Suppressor macrophage treated with lipopolysaccharide for 4 hours (primary cell): ENCODE data around the gene ZIC4.

Source experiments
- DNase-seq: peaks from one replicate; pipeline ENCODE4 v3.0.0-alpha.2; 2020

Gene ZIC4

DNA sequence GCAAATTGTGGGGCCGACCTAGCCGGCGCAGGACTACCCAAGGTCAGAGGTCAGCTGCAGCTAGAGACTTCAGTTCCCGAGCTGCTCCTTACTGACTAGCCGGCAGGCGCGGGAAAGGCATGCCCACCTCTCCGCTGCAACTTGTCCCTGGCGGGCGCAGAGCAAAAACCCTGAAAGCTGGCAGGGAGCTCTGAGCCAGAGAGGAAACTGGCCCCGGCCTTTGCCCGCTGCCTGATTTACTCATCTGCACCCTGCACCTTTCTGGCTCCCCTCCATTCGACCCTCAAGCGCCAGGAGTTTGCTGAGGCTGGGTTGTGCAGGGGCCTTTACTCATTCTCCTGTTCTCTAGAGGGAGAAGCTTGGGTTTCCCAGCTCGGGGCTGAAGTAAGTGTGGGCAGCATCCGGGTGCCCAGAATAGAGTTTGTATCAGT lies 1.5 kb downstream of the ZIC4 start:
- no peak for DNase-seq

DNA sequence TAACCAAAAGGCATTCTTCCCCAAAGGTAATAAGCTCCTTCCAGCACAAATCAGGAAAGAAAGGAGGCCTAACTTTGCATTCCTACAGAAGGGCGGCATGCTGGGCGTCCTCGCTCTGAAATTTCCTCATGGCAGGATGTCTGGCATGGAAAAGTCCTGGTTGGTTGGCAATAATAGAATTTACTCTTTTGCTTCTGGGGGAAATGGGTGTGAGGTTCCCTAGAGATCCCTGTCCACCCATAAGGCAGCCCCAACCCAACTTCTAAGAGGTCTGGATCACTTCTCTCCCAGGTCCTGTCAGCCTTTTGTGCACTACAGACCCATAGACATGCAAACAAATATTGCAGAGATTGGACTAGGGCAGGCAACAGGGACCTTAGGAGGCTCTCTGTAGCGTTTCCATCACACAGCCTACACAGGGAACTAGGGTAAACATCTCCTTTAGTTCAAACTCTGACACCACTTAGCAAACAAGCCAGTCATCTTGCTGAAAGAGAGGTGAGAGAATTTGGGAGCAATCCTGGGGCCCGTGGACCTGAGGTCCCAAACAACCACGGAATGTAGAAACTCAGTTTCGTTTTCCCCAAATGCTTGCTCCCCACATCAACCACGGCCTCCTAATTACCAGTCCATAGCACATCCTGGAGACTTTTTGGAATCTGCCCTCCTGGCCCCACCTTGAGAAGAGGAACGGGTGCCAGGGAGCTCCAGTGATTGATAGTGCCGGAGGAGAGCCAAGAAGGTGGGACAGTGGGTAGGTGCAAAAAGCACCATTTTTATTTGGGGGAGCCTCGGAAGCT lies 2.1 kb downstream of the ZIC4 start:
- DNase-seq = no peak

DNA sequence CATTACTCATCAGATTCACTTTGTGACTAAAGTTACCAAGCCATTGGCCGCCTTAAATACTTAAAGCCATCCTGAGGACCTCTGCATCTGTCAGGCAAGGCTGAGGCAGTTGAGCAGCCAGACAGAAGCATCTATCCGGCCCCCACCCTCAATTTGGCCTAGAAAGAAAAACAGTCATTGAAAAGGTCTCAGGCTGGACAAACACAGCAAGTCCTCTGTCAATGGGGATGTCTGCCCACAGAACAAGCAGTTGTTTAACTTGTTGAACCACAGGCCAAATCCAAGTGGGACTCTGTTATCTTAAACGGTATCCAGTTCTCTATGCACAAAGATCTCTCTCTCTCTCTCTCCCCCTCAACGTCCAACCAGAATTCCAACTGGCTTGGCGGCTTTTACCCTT lies 2.8 kb downstream of the ZIC4 start:
- DNase-seq = no peak

DNA sequence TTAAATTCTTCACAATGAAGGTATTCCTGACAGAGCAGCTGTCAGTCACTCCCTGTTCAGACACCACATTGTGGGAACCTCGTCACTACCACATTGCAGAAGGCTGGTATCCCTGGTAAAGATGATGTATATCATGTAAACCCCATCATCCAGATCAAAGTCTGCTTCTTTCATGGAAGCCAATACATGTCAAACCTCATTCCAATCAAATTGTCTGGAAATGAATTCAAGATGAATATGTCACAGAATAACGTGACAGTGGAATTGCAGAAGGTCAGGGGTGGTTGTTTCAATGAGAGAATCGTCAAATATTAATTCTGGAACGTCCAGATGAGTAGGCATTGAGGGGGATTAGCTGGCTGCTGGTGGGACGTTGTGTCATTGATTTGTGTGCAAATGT lies 4.2 kb downstream of the ZIC4 start:
- no peak for DNase-seq

DNA sequence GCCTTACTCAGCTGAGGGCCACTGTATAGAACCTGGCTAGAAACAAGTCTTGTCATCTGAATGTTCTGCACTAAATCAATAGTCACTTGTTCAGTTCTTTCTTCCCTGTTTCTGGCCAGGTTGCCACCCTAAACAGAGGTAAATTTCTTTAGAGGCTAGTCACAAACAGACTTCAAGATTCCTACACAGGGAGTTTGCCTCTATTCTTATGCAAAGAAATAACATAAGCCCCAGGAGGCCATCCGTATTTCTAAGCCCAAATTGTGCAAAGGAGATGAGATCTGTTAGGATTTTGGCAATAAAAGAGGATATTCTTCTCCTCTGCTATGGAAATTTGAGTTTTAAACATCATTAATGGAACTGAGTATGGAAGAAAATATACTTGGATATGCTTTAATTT lies 4.9 kb downstream of the ZIC4 start:
- DNase-seq = no peak

DNA sequence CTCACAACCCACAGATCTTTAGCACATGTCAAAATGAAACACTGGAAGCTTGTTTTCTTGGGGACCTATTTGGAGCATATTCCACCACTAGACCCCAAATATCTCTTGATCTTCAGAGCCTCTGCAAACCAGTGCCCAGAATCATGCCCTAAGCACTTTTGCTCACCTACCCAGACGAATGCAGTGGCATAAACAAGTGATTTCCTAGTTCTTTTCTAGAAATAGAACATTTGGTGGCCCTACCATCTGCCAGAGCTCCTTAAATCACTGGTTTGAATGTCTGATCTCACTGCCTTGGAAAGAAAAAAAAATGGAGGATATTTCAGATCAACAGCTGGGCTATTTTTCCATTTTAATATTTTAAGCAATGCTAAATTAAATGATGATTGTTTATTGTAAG lies 5.3 kb downstream of the ZIC4 start:
- DNase-seq = no peak

DNA sequence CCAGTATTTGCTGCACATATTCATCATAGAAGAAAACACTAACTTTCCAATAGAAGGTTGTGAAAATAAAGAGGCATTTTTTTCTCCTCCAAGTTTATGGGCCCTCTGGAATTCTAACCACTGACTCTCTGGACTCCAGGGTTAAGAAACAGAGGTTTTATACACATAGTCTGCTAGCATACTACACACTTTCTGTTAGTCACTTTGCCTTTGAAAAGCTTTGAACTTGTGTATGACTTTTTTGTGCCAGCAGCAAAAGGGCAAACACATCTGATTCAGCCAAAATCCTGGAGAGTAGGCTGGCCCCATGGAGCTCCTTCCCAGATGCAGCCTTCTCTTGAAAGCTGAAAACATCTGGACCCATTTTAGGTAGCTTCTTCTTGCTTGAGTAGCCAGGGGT lies 6.2 kb downstream of the ZIC4 start:
- no peak for DNase-seq

DNA sequence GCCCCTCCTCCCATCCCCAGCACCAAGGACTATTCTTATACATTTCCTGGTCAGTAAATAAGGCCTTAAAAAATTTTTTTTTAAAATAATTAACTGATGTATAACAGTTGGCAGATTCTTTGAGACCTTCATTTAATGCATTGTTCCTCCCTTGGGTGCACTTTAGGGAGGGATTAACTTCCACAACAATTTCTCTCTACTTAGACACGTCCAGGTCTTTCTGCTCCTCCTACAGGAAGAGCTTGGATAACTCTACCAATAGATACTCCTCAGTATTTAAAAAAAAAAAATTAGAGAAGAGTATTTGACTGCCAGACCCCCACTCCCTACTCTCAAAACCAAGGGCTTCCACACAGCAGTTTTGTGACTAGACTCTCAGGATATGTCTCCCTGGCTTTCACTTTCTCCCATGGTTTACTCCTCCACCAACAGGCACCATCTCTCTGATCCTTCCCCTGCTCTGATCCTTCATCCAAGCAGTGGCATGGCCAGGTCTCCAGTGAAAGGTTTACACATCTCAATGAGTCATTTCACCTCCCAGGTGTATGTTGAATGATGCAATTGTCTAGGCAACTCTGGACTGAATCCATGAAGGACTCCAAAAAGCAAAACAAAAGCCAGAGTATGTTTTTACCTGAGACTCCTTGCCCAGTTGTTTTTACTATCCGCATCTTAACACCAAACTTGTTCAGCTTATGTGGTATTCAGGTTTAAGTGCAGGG lies 7.4 kb downstream of the ZIC4 start:
- DNase-seq = no peak

DNA sequence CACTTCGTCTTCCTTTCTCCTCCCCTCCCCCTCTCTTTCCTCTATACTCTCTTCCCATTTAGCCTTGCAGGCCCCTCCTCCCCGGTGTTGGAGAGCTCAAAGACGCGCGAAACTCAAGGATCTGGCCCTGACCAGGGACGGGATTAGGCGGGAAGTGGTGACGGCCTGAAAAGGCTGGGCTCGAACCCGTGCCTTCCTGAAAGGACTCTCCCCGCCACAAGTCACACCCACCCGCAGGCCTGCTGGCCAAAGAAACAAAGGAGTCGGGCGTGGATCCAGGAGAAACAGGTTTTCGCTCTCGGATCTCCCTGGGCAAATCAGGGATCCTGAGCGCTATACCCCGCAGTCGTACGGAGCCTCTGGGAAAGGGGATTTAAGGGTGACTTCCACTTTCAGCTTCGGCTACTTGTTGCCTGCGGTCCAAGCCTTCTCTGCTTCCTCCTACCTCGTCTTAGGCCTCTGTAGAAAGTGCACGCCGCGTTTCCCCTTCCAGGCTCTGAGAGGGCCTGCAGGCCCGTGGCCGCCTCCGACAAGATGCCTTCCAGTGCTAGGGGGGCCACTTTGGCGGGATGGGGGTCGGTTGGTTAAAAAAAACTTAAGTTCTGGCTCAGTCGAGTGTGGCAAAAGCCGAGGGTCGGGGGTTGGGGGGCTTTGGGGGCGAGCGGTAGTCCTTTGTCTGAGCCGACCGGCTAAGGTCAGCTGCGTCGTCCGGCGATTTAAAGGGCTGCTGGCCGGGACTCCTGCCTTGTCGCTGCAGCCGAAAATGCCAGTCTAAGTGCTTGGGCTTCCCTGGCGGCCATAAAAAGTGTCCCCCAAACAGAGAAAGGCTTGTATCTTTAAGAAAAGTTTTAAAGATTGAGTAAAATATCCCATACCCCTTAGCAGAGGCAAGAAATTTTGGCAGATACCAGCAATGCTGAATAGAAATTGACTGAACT lies 8.2 kb downstream of the ZIC4 start:
- DNase-seq = no peak

DNA sequence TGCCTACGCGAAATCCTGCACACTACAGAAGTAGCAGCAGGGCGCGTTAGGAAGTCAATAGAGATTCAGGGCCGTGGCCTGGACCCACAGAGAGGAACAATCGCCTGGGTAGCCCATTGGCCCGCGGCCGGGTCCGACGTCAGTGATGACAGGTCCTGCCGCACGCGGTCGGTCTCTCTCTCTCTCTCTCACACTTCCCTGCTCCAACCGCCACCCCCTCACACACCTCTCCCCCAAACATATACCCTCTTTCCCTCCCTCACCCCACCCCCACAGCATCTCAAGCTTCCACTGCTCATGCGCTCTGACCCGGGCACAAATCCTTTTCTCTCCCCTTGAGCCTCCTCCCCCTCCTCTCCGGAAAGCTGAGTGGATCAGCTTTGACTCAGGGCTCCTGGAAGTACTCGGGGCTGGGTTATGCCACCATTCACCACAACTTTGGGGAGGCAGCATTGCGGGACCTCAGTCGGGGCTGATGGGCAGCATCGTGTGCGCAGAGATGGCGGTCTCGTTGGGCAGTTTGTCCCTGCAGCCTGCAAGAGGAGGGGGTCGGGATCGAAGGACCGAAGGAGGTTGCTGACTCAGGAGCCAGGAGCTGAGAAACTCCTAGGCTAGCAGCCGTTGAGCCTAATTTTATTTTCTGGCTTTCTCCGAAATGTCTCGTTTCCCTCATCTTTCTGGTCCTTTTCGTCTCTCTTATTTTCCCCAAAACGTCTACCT lies 9.0 kb downstream of the ZIC4 start:
- no peak for DNase-seq

DNA sequence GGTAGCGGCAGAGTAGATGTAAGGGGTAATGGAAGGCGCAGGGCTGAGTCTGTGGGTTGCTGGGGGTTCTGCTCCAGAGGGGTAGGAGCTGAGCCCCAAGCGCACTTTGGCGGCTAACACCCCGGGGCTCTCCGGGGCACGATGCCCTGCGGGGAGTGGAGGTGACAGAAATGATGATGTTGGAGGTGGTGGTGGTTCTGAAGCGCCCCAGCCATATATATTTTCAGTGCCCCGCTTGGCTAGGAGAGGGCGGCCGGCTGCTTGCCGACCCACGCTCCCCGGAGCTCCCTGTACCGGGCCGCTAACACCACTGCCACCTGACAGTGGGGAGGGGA lies 9.7 kb downstream of the ZIC4 start:
- no peak for DNase-seq

DNA sequence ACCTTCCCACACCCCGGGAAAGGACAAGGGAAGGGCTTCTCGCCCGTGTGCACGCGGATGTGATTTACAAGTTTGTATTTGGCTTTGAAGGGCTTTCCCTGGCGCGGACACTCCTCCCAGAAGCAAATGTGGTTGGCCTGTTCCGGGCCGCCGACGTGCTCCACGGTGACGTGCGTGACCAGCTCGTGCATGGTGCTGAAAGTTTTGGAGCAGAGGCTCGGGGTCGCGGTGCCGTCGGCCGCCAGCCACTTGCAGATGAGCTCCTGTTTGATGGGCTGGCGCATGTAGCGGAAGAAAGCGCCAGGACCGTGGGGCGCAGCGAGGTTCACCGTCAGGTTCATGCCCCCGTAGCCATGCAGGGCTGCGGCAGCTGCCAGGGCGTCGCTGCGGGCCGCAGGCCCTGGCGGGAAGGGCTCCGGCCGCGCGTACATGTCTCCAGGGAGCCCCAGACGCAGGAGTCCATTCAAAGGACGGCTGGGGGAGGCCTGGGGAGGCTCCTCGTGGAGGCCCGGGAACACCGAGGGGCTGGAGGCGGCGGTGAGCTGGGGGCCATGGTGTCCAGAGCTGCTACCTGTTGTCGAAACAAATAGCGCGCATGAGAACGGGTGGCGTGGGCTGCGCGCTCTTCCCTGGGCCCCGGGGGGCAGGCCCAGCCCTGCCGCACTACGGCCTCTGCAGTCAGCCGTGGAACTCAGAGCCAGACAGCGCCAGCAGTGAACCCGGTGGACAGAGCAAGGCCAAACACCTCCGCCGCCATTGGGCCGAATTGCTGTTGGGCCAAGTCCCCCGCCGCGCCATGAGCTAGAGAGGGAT lies 10.2 kb downstream of the ZIC4 start:
- DNase-seq = no peak

DNA sequence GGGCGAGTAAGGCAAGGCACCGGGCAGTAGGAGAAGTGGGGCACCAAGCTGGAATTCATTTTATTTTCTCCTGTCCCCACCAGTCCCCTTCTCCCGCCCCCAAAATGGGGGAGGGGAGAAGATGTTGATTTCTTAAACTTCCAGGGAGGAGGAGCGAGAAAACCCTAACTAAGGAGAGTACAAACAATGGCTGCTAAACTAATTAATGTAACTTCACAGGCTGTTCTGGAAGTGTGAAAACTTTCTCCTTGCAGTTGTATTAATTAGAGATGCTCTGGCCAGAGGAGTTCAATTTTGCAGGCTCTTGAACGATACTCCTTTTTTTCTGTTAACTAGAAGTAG lies 11.5 kb downstream of the ZIC4 start:
- no peak for DNase-seq

DNA sequence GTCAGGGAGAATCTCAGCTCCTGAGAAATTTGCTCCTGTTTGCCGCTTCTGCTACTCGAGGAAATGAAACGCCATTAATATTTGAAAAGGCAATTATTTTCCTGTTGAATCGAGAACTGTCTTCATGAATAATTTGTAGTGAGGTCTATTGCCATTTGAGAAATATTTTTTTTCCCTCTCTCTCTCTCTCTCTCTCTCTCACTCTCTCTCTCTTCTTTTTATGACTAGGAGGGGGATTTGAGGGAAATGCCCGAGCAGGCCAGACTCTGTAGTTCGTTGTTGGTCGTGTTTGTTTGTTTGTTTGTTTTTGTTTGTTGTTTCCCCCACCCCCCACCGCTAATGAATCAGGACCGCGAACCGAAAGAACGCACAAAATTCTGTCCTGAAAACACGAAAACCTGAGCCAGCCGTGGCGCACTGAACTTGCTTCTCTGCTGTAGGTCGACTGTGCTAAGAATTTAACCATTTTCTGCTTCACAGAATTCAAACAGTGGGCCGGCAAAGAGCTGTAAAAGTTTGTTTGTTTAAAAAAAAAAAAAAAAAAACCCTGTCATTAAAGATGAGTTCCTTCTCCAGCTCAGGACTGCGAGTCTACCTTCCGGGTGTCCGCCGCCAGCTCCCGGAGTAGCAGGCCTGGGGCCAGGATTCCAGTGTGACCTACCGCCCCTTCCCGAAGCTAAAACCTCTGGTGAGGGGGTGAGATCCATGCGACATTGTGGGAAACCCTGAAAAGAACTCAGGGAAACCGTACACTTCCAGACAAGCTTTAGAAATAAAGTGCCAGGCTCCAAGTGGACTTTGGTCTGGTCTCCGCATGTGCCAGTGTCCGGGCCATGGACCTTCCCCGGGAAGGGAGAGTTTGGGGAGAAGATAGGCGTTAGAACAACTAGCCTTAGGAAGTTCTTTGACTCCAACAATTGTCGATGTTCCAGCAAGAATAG lies 12.1 kb downstream of the ZIC4 start:
- no peak for DNase-seq

DNA sequence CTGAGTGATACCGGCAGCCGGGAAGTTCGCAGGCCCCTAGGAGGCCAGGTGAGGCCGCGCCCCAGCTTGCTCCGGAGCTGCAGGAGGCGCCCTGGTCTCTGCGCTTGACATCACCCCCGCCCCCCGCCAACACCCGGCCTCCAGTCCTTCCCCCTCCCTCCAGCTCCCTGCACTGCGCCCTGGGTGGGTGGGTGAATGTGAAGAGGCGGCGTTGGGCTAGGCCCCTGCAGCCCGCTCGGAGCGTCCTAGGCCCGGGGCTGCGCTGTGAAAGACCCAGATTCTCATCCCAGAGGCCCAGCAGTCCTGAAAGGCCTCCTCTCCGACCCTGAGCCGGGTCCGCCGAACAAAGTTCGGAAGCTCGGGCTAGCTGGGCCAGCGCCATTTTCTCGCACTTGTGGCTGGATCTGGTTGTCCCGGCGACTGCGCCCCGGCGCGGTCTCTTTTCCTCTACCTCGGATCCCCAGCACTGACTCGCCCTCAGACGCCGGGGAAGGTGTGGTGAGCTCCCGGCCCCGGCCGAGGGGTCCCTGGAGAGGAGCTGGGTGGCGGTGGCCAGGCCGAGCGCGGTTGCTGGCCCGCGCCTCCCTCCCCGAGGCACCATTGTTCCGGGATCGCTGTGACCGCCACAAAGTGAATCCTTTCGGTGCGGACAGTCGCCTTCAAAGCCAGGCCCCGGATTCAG lies 12.9 kb downstream of the ZIC4 start:
- no peak for DNase-seq

DNA sequence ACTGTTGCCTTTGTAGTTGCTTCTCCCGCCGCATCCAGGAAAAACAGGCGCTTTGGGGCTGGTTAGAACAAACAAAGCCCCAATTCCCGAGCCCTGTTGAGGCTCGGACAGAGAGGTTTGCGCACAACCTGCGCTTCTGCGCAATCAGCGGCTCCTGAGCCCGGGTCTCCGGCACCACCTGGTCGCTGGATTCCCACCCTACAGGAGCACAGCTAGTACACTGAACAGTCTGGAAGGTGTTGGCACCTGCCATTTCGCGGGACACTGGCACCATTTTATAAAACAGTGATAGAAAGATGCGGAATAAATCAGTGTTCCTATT lies 13.8 kb downstream of the ZIC4 start:
- DNase-seq = no peak

DNA sequence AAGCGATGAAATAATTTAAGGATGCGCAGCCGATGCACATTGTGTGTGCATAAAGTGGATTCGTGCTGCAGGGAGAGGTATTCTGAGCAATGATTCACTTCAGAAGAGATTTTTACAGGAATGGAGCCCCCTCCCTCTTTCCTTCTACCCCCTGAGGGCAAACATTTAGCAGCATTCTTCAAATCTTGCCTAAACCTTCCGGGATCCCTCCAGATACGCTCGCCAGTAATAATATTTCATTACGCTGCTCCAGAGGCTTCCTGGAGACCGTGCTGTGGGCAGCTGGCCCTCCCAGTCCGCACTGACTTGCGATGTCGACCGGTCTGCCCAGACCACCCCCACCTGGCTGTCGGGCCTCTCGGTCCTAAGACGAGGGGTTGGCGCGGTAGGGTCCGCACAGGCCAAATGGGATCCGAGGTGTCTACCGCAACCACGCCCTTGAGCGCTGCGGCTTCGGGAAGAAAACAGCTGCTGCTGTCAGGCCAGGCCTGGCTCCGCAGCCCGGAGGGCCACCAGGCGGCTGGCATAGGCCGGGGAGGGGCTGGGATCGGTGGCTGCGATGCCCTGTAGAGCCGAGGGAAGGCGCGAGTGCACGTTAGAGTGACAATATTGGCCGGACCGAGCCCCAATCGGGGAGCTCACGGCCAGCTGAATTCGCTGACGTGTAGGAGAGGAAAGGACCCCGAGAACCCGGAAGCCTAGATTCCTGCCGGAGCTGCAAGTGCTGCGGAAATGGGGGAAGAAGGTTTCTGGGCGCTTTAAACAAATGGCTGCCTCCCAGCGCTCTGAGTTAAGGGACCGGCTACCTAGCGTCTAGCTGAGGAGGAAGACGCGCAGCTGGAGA lies 14.3 kb downstream of the ZIC4 start:
- DNase-seq = no peak

DNA sequence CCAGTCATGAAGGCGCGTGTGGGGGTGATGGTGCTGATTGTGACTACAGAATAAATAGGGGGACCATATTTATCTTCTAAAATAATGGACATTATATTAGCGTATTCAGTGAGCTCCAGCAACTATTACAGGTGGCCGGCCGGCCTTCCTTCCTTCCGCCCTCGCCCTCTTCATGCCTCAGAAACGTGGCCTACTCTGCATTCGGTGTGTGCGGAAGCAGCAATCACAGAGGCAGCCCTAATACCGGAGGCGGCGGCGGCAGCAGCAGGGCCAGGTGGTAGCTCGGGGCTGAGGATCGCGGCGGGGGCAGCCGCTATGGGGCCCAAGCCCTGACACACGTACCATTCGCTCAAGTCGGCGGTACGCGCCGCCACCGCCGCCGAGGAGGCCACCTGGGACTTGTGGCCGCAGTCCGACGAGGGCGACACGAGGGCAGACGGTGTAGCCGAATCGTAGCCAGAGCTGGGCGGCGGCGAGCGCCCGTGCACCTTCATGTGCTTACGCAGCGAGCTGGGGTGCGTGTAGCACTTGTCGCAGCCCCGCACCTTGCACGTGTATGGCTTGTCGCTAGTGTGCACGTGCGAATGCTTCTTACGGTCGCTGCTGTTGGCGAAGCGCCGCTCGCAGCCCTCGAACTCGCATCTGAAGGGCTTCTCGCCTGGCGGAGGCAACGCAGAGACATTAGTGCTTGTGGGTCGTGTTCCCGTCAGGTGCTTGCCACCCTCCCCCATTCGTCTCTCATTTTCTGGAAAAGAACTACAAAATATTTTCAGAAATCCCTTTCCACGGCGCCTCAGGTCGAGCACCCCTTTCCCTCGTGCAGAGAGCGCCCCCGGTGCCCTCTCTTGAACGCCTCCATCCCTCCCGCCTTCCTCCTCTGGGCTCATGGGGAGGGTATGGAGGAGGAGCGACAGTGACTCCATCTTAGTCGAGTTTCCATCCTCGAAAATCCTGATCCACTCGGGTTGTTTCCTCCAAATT lies 15.5 kb downstream of the ZIC4 start:
- DNase-seq = no peak
